Mesodermal cell (in vitro differentiated cells): ENCODE data around the gene SLC25A23.

Experiments used
- H3K27ac ChIP-seq: 2 replicates; pipeline ENCODE4 v1.7.0; 2013; ENCODE audit warnings: mild to moderate bottlenecking, low read depth, low read length, moderate library complexity; ENCODE audit not compliant: severe bottlenecking
- H3K36me3 ChIP-seq: 2 replicates; pipeline ENCODE4 v1.7.1; 2013; ENCODE audit warnings: mild to moderate bottlenecking, low read length, moderate library complexity; ENCODE audit not compliant: control insufficient read depth, insufficient read depth
- H3K4me1 ChIP-seq: one replicate; pipeline ENCODE4 v1.7.1; 2013; ENCODE audit warnings: mild to moderate bottlenecking, low read length; ENCODE audit not compliant: insufficient read depth, control insufficient read depth, poor library complexity, severe bottlenecking
- H3K4me3 ChIP-seq: 2 replicates; pipeline ENCODE4 v1.7.0; 2013; ENCODE audit warnings: low read length, control low read depth, mild to moderate bottlenecking; ENCODE audit not compliant: insufficient read depth, poor library complexity, severe bottlenecking; ENCODE audit errors: extremely low read depth
- H3K9me3 ChIP-seq: 2 replicates; pipeline ENCODE4 v1.7.1; 2013; ENCODE audit warnings: mild to moderate bottlenecking, low read length, moderate library complexity; ENCODE audit not compliant: control insufficient read depth
- WGBS, 2 experiments: methylation state at CpG; one replicate each; pipeline ENCODE4 v1.1.5; 2013; ENCODE audit warnings: missing lambda C conversion rate in 2 of 2; ENCODE audit not compliant: insufficient coverage in 2 of 2; 5-methylcytosine and 5-hydroxymethylcytosine counted together

The SLC25A23 gene

DNA sequence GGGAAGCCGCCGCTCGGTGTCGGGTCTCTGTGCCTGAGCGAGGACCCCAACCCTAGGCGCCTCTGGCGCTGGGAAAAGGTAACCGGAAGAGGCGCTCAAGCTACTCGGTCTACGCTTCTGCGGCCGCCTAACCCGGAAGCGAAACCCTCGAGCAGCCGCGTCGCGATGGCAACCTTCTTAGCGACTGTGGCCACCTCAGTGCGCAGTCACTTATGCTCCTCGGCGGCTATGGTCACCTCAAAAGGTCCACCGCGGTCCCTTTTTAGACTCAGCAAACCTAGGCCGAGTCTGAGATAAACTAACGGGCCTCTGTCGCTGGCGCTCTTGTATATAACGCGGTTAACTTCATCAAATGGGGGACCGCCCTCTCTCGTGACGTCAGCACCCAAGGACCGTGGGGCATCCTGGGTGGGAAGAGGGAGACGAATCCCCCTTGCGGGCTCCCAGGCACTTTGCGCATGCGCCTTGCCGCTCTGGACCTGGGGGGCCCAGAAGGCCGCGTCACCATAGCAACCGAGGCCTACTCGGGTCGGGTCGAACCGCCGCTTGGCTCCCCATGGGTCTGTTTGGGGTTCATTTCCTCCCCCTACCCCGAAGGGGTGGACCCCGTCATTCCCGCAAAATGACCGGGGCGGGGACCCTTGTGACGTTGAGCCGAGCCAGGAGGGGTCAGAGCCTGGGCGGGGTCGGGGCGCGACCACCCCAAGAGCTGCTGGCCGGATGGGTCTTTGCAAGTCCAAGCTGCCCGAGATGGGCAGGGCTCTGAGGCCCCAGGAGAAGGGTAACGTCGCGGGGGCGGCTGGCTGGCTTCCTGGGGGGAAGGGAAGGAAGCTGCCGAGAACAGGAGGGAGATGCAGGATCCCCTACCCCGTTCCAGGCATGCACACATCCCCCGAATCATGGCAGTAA lies 66.3 kb downstream of the SLC25A23 start, which contains the start of gene GTF2F1:
GTF2F1 (minus strand) TSS at position 91 of the 909 bp plus-strand sequence. CDS start 169 bp downstream, outside the sequence.
- WGBS, 2 experiments = 0 to 1% methylated on average over 51 to 60 of the region's 69 CpGs
- Histone ChIP-seq H3K4me1 (peaks cover 6% of the 10 kb centered on the region), H3K4me3 (peak within 1 kb of the TSS; percentile 88), H3K27ac (peak within 1 kb of the TSS; percentile 98), H3K36me3 (peaks cover 36% of the 10 kb centered on the region), H3K9me3 (no peaks in the 10 kb centered on the region)

DNA sequence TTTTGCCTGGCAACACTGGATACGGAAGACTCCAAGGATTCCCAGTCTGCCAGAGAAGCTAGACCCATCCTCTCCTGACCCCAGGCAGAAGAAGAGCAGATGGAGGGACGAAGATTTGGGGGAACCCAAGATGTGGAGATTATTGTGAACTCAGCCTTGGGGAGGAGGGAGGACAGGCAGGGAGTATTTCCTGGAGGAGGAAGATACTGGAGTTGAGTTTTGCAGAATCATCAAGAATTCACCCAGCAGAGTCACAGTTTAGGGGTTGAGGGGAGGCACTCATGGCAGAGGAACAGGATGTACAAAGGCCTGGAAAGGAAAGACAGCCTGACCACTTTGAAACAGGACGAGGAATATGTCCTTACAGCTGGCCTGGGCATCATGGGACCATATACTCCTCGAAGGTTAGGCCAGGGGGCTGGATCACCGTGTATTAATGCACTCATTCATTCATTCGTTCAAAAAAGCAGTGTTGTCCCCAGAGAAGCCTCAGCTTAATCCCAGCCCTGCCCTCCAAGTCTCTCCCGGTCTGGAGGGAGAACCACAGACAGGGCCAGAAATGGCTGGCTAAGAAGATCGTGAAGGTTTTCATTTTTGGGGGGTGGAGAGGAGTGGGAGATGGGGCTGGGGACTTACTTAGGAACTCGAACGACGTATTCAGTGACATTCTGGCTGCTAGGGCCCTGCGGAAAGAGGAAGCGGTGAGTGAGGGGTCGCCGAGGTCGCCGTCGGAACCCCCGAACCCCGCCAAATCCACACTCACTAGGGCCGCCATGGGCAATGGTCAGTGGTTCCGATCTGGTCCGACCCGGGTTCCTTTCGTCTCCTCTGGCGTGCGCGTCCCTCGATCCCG lies 67.1 kb downstream of the SLC25A23 start:
- Histone ChIP-seq H3K4me3 (peak overlapping the region; percentile 88), H3K36me3 (peaks cover 43% of the 10 kb centered on the region), H3K4me1 (peaks cover 6% of the 10 kb centered on the region), H3K27ac (peak overlapping the region; percentile 98), H3K9me3 (no peaks in the 10 kb centered on the region)
- 1 to 7% methylated on average over 19 to 27 of the region's 30 CpGs for WGBS, 2 experiments
